ENCODE measurements around the gene ZEB2.

ZEB2 gene

DNA sequence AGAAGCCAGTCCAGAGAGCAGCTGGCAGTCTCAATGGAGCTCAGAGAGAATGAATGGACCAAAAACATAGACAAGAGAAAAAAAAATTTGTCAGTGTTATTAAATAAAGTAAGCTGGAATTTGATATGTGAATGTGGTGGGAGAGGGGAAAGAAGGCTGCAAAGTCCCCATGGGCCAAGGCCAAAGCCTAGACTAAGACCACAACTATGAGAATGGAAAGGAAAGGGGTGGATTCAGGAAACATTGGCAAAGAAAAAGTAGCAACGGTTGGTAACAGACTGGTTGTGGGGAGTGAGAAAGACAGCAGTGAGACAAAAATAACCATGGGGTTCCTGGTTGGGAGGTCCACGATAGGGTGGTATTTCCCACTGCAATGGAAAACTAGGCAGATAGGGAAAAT is 47.0 kb downstream of the ZEB2 start:
- no peak for DNase-seq

DNA sequence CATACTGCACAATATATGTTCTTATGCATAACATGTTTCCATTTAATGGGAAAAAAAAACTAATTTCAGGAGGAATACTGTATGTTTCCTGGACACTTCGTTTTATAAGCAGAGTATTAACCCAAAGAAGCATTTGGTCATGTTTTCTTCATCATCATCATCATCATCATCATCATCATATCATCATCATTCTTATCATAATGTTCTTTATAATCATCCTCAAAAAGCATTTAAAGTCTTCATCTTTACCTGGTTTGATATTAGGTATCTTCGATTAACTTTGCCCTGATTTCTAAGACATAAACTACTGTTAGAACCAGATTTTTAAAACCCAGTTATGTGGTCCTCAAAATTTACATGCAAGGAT is 47.9 kb downstream of the ZEB2 start:
- DNase-seq = no peak

DNA sequence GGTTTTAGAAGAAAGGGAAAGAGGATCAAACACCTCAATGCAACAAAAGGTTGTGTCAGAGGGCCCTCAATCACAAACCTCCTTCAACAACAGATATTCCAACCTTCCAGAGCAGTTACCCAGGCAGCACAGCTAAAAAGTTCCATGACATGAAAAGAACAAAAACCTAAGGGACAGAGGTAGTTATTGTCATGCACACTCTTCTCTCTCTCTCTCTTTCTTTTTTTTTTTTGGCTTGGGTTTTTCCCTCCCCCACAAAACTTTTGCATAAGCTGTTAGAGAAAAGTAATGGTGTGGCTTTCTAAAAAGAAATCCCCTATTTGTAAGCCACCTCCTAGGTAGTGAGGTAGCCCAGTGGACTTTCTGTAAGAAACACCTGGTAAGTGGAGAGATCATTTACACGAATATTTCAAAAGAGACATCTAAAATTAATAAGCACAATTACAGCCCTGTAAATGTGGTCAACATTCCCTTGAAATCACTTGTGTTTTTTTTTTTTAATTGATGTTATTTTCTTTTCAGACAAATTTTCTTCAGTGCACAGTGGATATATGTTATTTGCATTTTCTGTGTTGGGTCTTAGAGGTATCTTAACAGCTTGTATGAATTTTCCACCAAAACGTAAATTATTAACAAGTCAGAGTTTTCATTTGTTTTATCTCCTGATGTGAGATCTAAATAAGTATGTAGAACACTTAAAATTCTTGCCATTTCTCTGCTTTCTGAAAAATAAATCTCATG is 48.4 kb downstream of the ZEB2 start:
- DNase-seq = no peak

DNA sequence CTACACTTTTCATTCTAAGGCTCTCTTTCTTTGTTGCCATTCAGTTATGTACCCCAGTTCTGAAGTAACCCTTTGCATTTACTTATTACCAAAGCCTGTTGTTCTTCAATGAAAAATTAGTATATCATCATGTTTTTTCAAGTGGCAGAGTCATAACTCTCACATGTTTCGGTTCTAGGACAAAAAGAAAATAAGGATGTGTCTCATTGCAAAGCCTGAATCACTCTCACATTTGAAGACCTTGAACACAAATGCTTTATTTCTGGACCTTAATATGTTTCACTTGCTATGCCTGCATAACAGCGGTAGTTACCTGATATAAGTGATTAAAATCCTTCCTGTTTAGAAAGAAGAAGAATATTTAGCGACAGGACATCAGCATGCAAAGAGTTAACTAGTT is 49.1 kb downstream of the ZEB2 start:
- no peak for DNase-seq

DNA sequence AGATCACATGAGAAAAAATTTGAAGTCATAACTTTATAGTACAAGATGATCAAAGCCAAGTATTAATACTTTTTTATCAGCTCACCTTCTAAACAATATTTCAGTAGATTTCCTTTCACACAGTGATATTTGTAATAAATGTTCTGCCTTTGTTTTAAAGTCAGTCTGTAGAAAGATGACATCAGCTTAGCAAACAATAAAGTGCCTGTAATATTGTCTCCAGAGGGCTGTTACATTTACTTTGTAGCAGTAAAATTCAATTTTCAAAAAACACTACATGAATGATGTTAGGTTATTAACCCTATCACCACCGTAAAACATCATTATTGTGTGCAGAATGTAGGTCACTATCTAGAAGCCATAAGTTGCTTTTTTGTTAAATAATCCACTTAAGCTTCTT is 49.6 kb downstream of the ZEB2 start:
- no peak for DNase-seq

DNA sequence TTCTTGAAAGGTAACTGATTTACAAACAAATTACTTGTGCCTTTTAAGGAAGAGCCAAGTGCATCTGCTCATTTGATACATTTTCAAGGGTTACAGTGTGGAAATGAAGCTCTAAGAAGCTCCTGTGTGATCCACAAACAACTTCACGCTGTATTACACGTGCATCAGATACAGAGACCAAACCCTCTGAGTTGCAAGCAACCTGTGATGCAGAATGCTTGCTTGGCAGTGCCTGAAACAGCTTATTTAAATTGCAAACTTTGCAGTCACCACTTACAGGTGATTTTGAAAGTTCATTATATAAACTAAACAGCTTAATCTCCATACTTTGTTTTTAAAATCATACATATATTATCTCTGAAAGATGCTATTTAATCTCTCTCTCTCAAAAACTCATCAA is 50.1 kb downstream of the ZEB2 start:
- no peak for DNase-seq

DNA sequence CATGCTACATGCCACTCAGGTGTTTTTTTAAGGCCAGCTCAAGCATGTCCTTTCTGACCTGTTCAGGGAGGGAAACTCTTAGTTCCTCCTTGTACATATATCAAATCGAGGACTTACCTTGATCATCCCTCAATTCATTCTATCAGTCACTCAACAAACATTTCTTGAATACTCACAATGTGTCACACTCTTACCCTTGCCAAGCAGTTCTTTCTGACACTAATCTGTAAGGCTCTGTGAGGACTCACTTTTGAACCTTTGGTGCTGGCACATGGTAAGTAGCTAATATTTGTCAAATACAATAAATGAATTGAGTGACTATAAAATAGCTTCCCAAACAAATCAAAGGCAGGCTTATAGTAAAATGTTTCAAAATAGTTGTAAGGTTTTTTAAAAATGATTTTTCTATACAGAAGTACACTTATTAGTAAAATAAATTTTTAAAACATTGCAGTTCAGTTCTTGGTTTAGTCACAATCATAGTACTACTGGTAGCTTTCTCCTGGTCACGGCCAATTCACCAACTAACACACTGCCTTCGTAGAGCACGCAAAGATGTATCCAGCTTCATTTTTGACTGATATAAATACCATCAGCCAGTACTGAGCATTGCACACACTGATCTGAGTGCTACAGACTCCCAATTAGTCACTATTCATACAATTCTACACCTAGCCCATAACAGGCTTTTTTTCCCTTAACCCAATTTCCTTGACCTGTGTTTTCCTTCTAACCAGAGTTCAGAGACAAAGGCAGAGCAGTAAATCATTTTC is 50.9 kb downstream of the ZEB2 start:
- DNase-seq = no peak

DNA sequence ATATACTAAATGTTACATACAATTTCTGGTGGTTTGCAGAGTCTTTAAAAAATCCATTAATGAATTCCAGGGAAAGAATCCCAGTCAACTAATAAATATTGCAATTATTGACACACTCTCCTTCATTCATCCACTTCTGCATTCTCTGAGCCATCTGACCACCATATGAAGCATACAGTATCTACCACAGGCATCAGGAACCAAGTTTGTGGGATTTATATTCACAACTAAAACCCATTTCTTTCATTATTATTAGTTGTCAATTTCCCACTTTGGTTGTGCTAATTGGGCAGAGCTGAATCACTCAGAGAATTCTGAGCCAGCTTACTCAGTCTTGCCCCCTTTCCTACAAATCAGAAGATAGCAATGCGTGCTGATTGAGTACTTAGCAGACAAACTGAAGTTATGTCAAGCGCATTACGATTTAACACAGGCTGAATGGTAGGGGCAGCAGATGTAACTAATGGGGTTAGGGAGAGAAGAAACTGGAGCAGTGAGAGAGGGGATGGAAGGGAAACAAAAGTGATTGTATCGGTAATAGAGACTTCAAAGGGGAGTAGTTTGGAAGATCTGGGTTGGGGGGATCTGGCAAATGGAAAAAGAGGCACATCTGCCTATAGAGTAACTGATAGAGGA is 52.3 kb downstream of the ZEB2 start:
- no peak for DNase-seq

DNA sequence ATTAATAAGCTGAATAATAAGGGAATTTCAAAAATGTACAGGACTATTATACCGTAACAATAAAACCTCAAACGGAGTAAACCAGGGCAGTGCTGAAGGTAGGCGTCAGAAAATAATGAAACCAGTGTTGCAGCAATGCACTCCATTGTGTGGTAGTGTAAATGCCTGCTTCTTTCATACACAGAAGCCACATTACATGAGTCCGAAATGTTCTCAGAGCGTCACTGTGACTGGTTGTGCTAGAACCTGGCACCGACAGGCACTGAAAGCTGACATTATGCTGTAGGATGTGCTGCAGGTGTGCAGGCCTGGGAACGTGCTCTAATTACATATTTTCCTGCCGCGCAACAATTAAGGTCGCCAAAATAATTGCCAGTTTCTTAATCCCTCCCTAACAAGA is 53.3 kb downstream of the ZEB2 start:
- DNase-seq = peak in 31 of 58 donors; percentile 29 to 93 (median 65)

DNA sequence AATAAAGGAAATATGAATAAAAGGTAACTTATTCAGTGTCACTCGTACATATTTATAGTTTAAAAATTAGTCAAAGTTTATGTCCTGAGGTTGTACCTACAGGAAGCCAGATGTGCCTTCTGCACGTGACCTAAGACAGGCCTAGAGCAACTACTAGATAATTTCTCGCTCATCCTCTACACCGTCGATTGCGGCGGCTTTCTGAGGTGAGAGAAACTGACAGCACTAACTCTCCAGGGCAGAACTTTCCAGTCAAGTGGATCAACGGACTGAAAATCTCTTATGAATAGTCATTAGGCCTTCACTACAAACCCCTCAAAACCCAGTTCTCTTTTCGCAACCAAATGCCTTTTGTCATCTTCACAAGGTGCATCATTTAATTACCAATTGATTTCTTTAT is 54.2 kb downstream of the ZEB2 start:
- no peak for DNase-seq

DNA sequence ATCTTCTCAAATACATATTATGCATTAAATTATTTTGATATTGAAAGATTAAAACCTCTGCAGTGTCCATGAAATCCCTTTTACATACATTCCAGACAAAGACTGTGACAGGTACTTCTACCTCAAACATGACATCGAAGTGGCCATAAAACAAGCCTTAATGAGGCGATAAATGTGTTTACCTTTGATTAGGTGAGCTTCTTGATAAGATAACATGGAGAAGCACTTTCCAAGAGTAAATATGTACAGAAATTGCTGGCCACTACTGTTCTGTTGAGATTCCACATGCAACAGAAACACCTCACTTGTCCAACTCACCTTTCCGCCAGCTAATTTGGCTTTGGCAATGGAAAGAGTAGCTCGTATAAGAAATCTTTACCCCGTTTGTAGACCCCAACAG is 55.2 kb downstream of the ZEB2 start:
- no peak for DNase-seq

DNA sequence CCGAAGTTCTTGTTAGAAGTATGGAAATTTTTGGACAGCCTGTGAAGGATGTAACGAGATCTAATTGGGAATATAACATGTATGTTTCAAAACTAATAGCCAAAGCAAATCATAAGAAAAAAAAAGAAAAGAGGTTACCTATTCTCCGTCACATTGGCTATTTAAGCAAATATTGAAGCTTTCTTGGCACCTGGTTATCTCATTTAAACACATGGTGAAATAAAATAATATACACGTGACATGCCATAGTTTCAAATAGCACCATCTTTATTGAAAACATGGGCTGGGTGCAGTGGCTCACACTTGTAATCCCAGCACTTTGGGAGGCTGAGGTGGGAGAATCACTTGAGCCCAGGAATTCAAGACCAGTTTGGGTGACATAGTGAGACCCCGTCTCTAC is 56.7 kb downstream of the ZEB2 start:
- DNase-seq = no peak

DNA sequence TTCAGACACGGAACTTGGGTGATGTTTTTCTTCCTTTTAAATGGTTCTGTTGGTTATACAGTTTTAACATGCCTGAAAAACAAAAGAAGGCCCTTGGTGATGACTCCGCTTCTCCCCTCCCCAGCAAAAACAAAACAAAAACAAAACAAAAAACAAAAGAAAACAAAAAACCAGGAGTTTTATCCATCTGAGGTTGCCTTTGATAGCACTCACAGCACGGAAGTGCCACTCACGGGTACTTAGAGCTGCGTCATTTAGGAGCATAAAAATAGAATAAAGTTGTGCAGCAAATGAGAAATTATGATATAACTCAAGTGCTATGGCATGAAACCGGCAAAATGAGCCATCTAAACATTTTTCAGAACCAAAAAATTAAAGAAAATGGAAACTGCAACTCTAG is 57.7 kb downstream of the ZEB2 start:
- no peak for DNase-seq

DNA sequence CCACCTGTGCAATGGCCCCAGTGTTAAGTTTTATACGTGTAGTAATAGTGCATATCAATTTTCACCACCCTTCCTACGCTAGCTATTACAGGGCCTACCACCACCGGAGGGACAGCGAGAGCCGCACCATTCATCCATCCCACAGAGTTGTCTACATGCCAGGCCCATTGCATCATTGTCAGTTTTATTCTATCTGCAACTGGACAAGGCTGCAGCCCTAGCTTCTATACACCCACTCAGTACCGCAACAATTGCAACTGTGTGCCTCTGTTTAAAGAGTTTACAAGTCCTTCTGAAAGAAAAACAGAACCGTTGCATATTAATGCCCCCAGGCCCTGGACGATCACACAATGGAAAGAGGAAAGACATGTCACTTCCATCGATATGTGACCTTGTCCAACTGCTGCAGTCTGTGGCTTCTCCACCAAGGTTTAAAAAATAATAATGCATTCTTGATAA is 58.6 kb downstream of the ZEB2 start:
- peak in 42 of 58 donors; percentile 10 to 88 (median 64) for DNase-seq

DNA sequence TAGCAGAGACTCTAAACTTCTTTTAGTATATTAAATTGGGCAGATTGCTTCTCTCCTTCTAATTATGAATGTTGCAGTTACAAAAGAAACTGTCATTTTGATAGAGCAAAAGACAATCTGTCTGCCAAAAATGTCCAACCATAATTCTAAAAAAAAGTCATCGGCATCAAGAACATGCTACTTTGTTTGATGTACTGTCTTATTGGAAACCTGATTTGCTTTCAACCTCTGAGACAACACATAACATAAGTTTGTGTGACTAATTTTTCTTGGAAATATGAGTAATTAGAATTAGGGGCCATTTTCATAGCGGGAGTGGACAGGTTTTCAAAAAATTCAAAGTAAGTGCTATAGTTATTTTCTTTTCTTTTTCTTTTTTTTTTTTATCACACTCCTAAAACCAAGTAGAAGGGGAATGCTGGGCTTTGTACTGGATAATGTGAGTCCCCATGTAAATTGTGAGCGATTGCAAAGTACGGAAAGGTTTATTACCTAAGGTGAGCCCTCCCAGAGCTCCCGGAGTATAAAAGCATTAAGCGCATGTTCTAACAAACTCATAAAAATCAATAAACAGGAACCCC is 59.1 kb downstream of the ZEB2 start:
- no peak for DNase-seq

DNA sequence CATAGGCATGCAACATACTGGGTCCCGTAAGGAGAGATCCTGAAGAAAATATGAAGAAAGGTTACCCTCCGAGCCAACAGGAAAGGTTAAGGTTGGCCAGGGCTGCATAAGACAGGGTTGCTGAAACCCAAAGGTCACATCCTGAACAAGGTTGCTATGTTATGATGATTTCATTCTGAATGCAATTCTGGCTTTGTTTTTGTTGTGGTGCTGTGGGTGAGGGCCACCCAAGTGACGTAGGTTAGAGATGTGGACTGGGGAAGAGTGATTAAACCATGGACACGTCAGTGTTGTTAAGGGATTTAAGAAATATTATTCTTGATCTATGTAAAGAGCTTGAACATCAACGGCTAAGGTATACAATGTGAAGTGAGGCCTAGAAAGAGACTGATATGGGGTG is 60.0 kb downstream of the ZEB2 start:
- DNase-seq = no peak

DNA sequence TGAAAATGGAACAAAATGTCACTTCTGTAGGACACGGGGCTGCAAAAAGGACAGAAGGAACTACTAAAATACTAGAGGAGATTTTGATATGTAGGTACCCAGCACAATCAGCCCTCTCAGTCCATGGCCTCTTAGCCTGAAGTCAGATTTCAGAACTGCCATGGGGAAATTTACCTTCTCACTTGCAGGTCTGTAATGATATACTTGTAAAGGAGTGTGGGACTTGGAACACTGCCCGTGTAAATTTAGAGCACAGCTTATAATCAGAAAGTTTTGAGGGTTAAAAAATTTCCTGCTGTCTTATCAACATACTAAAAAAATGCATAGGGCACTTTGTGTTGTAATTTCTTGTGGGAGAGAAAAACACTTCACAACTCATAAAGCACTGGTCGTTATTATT is 60.6 kb downstream of the ZEB2 start:
- DNase-seq = no peak

DNA sequence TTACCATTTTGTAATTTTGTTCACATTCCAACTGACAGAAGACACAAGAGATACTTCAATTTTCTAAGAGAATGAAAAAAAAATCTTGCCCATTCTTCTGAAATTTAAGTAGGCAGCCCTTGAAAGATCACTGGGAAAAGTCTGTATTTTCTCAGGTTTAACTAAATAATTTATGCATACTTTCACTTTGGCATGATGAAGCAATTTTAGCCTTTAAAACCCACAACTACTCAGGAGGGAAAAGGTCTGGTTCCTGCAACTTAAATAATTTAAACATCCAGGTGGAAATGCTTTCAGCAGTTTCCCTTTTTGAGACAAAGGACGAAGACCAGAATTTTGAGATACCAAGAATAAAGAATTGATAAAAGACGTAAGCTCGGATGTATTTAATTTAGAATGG is 61.4 kb downstream of the ZEB2 start:
- no peak for DNase-seq

DNA sequence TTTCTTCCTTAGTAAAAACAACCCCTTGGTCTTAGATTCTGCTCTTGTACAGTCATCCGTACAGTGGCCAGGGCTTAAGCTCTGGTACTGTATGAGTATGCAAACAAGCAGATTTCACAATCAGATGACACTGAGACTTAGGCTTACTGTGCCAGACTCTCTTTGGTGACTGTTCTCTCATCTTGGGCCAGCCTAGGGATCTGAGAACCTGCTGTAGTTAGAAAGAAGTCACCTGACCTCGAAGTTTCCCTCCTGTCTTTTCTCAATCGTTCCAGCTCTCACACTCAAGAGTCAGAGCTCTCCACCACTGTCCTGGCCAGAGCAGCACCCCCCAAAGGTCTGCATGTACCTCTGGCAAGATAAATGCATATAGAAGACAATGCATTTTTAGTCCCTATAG is 63.2 kb downstream of the ZEB2 start:
- DNase-seq = no peak

DNA sequence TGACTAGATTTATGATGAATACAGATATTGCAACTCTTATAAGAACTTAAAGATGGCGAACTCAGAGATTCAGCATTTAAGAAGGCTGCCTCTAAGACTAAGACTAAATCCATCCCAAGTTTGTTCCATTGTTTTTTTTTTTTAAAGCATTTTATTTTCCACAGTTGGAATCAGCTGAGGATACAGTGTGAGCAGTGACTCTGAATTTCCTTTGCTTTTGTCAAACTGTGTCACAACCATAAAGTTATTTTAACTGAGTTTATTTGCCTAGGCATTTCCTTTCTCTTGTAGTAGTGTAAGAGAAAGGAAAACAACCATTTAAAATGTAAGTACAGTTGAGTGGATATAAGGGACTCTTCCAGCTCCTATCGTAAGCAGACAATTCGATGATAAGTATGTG is 63.9 kb downstream of the ZEB2 start:
- DNase-seq = no peak

DNA sequence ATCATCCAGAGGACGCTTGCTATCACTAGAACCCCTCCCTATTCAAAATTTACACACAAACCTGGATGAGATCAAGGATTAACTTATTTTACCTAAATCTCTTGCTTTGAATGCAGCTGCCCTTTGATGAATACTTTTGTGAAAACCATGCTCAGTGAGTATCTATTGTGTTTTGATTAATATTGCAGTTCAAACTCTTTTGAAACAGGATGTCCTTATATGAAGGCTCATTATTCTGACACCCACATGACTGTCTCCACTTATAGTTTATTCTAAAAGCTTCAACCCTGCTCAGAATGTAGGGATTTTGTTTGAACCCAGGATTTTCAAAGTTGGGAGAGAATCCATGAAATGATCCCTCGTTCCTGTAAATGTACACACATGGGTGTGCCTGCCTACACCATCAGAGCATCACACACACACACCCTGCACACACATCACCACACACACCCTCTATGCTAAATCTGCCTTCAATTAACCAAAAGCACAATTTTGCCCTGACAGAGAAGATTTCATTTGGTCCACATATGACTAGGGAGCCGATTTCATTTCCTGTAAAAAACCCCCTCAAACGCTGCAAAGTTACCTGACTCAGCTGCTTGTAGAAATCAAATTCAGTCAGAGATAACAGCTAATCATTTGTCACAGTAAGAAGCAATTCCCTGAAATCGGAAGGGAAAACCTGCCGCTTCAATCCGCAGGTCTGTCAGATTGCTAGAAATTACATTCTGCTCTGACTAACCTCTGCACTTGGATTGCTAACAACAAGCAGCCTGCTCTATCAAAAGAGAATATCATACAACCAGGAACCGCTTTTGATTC is 65.2 kb downstream of the ZEB2 start:
- DNase-seq = no peak
